Neural cell (in vitro differentiated cells): ENCODE measurements around the gene CLASP1. TPM values are rescaled to one million over a fixed set of nuclear protein-coding genes. Genes with fewer than 3 reads are reported as not detected.

Experiments used
- H2AFZ ChIP-seq: fragments of 200-600, 300-800 bp; sonication (generic), shearing (Covaris generic); 2 replicates; pipeline ENCODE4 v1.6.0; 2014; ENCODE audit warnings: low read depth, mild to moderate bottlenecking, antibody characterized with exemption, low read length, moderate library complexity
- H3F3A ChIP-seq: fragments of 200-600 bp; shearing (Covaris generic); 2 replicates; pipeline ENCODE4 v1.6.1; 2016; ENCODE audit warnings: mild to moderate bottlenecking, moderate library complexity, mixed read lengths, antibody characterized with exemption, low read length; ENCODE audit not compliant: insufficient read depth, poor library complexity, severe bottlenecking
- H3K27ac ChIP-seq: fragments of 200-600, 300-800 bp; sonication (generic), shearing (Covaris generic); 2 replicates; pipeline ENCODE4 v1.5.1; 2014; ENCODE audit warnings: mild to moderate bottlenecking, low read length, moderate library complexity
- H3K27me3 ChIP-seq: fragments of 300-800, 200-600 bp; sonication (generic), shearing (Covaris generic); 2 replicates; pipeline ENCODE4 v1.6.0; 2014; ENCODE audit warnings: mild to moderate bottlenecking, low read depth, low read length, moderate library complexity; ENCODE audit not compliant: insufficient read depth
- H3K36me3 ChIP-seq: fragments of 300-800, 200-600 bp; sonication (generic), shearing (Covaris generic); 2 replicates; pipeline ENCODE4 v1.5.1; 2014; ENCODE audit warnings: mild to moderate bottlenecking, antibody characterized with exemption, low read length, moderate library complexity; ENCODE audit not compliant: insufficient read depth
- H3K4me2 ChIP-seq: fragments of 300-800, 200-600 bp; sonication (generic), shearing (Covaris generic); 2 replicates; pipeline ENCODE4 v1.6.0; 2014; ENCODE audit warnings: mild to moderate bottlenecking, low read length
- H3K4me3 ChIP-seq: fragments of 300-800, 200-600 bp; sonication (generic), shearing (Covaris generic); 2 replicates; pipeline ENCODE4 v1.5.1; 2014; ENCODE audit warnings: mild to moderate bottlenecking, low read length, moderate library complexity
- H3K79me2 ChIP-seq: fragments of 200-600 bp; shearing (Covaris generic); replicated peaks from 2 replicates; pipeline ENCODE4 v1.6.0; 2014; ENCODE audit warnings: mild to moderate bottlenecking, low read length, moderate library complexity; ENCODE audit not compliant: insufficient read depth
- H3K9ac ChIP-seq: fragments of 300-800, 200-600 bp; sonication (generic), shearing (Covaris generic); 2 replicates; pipeline ENCODE4 v1.6.1; 2016; ENCODE audit warnings: mild to moderate bottlenecking, low read length, mixed read lengths
- H3K9me2 ChIP-seq: fragments of 200-600 bp; shearing (Covaris generic); 2 replicates; pipeline ENCODE4 v1.6.1; 2016; ENCODE audit warnings: mild to moderate bottlenecking, low read length, mixed read lengths; ENCODE audit not compliant: insufficient read depth
- H3K9me3 ChIP-seq: fragments of 200-600, 300-800 bp; sonication (generic), shearing (Covaris generic); 2 replicates; pipeline ENCODE4 v1.6.1; 2016; ENCODE audit warnings: mild to moderate bottlenecking, mixed run types, low read length, moderate library complexity, mixed read lengths
- H4K20me1 ChIP-seq: fragments of 200-600 bp; shearing (Covaris generic); 2 replicates; pipeline ENCODE4 v1.6.1; 2016; ENCODE audit warnings: mild to moderate bottlenecking, mixed run types; ENCODE audit not compliant: insufficient read depth
- EP300 ChIP-seq: fragments of 450-650 bp; conservative IDR thresholded peaks from 2 replicates; pipeline ENCODE4 v1.6.1; 2014; ENCODE audit warnings: antibody characterized with exemption, mild to moderate bottlenecking, moderate library complexity; ENCODE audit not compliant: poor library complexity, severe bottlenecking
- EZH2 ChIP-seq: fragments of 200-600, 300-800 bp; shearing (Covaris generic), sonication (generic); IDR thresholded peaks from 2 replicates; pipeline ENCODE4 v1.6.1; 2014; ENCODE audit warnings: antibody characterized with exemption, low read length, borderline replicate concordance, mild to moderate bottlenecking; ENCODE audit not compliant: insufficient read depth, poor library complexity, severe bottlenecking
- MXI1 ChIP-seq: fragments of 450-650 bp; conservative IDR thresholded peaks from 2 replicates; pipeline ENCODE4 v1.6.1; 2014; ENCODE audit warnings: antibody characterized with exemption, mild to moderate bottlenecking; ENCODE audit not compliant: poor library complexity, severe bottlenecking
- POLR2AphosphoS5 ChIP-seq: IDR thresholded peaks from 2 replicates; pipeline ENCODE4 v1.6.1; 2012
- RAD21 ChIP-seq: fragments of 450-650 bp; conservative IDR thresholded peaks from 2 replicates; pipeline ENCODE4 v1.6.1; 2014; ENCODE audit warnings: antibody characterized with exemption, mild to moderate bottlenecking, moderate library complexity
- SMC3 ChIP-seq: fragments of 450-650 bp; conservative IDR thresholded peaks from 2 replicates; pipeline ENCODE4 v1.6.1; 2014; ENCODE audit warnings: antibody characterized with exemption, mild to moderate bottlenecking, moderate library complexity; ENCODE audit not compliant: poor library complexity
- TAF1 ChIP-seq: IDR thresholded peaks from 2 replicates; pipeline ENCODE4 v1.6.1; 2012; ENCODE audit warnings: low read depth
- polyA plus RNA-seq: library from polyadenylated mRNA; depleted of rRNA; stranded (reverse); fragments of >200 nt; gene quantifications from 2 replicates; pipeline ENCODE4 v1.2.3, GENCODE V29; 2014
- TF ChIP-seq, protein P1 (sequence below): fragments of 450-650 bp; IDR thresholded peaks from 2 replicates; pipeline ENCODE4 v1.5.1; 2014; ENCODE audit warnings: antibody characterized with exemption, mild to moderate bottlenecking, moderate library complexity; ENCODE audit not compliant: poor library complexity, severe bottlenecking
- TF ChIP-seq, protein P2 (sequence below): IDR thresholded peaks from 2 replicates; pipeline ENCODE4 v1.6.1; 2012; ENCODE audit warnings: borderline replicate concordance

CLASP1 gene
- polyA plus RNA-seq, 1 donor from 2014 or later = 41.3 TPM

DNA sequence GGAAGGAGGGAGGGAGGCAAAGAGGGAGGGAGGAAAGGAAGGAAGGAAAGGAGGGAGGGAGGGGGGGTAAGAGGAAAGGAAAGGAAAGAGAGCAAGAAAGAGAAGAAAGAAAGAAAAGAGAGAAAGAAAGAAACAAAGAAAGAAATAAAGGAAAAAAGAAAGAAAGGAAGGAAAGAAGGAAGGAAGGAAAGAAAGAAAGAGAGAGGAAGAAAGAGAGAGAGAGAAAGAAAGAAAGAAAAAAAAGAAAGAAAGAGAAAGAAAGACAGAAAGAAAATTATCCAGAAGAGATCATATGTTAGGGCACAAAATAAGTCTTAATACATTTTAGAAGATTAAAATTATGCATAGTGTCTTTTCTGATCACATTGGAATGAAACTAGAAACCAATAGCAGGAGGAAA, 339.9 kb downstream of the CLASP1 start:
- H3K9me2 ChIP-seq = no peaks in the 10 kb centered on the region
- H2AFZ ChIP-seq = no peak overlapping the region
- H4K20me1 ChIP-seq = no peaks in the 10 kb centered on the region
- no peak overlapping the region for H3K9ac ChIP-seq
- no peak for TF ChIP-seq EZH2
- TF ChIP-seq POLR2AphosphoS5 = no peak
- TF ChIP-seq TAF1 = no peak
- TF ChIP-seq, protein P1, sequence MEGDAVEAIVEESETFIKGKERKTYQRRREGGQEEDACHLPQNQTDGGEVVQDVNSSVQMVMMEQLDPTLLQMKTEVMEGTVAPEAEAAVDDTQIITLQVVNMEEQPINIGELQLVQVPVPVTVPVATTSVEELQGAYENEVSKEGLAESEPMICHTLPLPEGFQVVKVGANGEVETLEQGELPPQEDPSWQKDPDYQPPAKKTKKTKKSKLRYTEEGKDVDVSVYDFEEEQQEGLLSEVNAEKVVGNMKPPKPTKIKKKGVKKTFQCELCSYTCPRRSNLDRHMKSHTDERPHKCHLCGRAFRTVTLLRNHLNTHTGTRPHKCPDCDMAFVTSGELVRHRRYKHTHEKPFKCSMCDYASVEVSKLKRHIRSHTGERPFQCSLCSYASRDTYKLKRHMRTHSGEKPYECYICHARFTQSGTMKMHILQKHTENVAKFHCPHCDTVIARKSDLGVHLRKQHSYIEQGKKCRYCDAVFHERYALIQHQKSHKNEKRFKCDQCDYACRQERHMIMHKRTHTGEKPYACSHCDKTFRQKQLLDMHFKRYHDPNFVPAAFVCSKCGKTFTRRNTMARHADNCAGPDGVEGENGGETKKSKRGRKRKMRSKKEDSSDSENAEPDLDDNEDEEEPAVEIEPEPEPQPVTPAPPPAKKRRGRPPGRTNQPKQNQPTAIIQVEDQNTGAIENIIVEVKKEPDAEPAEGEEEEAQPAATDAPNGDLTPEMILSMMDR = no peak
- TF ChIP-seq EP300 = no peak
- TF ChIP-seq, protein P2, sequence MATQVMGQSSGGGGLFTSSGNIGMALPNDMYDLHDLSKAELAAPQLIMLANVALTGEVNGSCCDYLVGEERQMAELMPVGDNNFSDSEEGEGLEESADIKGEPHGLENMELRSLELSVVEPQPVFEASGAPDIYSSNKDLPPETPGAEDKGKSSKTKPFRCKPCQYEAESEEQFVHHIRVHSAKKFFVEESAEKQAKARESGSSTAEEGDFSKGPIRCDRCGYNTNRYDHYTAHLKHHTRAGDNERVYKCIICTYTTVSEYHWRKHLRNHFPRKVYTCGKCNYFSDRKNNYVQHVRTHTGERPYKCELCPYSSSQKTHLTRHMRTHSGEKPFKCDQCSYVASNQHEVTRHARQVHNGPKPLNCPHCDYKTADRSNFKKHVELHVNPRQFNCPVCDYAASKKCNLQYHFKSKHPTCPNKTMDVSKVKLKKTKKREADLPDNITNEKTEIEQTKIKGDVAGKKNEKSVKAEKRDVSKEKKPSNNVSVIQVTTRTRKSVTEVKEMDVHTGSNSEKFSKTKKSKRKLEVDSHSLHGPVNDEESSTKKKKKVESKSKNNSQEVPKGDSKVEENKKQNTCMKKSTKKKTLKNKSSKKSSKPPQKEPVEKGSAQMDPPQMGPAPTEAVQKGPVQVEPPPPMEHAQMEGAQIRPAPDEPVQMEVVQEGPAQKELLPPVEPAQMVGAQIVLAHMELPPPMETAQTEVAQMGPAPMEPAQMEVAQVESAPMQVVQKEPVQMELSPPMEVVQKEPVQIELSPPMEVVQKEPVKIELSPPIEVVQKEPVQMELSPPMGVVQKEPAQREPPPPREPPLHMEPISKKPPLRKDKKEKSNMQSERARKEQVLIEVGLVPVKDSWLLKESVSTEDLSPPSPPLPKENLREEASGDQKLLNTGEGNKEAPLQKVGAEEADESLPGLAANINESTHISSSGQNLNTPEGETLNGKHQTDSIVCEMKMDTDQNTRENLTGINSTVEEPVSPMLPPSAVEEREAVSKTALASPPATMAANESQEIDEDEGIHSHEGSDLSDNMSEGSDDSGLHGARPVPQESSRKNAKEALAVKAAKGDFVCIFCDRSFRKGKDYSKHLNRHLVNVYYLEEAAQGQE = no peak
- no peak for TF ChIP-seq SMC3
- TF ChIP-seq RAD21 = no peak
- no peak for TF ChIP-seq MXI1
- no peaks in the 10 kb centered on the region for H3F3A ChIP-seq
- H3K27me3 ChIP-seq = no peaks in the 10 kb centered on the region
- H3K36me3 ChIP-seq = no peaks in the 10 kb centered on the region
- no peaks in the 10 kb centered on the region for H3K9me3 ChIP-seq
- H3K4me3 ChIP-seq = no peak overlapping the region
- no peak overlapping the region for H3K4me2 ChIP-seq
- H3K27ac ChIP-seq = no peak overlapping the region
- no peaks in the 10 kb centered on the region for H3K79me2 ChIP-seq

DNA sequence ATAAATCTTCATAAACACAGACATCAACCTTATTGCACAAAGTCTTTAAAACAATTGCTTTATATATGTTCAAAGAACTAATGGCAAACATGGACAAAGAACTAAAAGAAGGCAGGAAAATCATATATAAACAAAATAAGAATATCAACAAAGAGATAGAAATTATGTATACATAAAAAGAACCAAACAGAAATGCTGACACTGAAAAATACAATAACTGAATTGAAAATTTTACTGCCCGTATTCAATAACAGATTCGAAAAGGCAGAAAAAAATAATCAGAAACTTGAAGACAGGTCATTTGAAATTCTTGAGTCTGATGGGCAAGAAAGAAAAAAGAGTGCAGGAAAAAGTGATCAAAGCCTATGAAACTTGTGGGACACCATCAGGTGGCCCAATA, 342.2 kb downstream of the CLASP1 start:
- no peaks in the 10 kb centered on the region for H3F3A ChIP-seq
- H3K9me3 ChIP-seq = no peaks in the 10 kb centered on the region
- H3K36me3 ChIP-seq = no peaks in the 10 kb centered on the region
- H2AFZ ChIP-seq = no peak overlapping the region
- no peaks in the 10 kb centered on the region for H3K79me2 ChIP-seq
- H4K20me1 ChIP-seq = no peaks in the 10 kb centered on the region
- H3K9ac ChIP-seq = no peak overlapping the region
- no peak overlapping the region for H3K4me2 ChIP-seq
- no peaks in the 10 kb centered on the region for H3K9me2 ChIP-seq
- H3K27me3 ChIP-seq = no peaks in the 10 kb centered on the region
- no peak overlapping the region for H3K4me3 ChIP-seq
- H3K27ac ChIP-seq = no peak overlapping the region
- TF ChIP-seq POLR2AphosphoS5 = no peak
- TF ChIP-seq, protein P1 = no peak
- TF ChIP-seq SMC3 = no peak
- no peak for TF ChIP-seq MXI1
- TF ChIP-seq RAD21 = no peak
- TF ChIP-seq, protein P2 = no peak
- TF ChIP-seq TAF1 = no peak
- TF ChIP-seq EZH2 = no peak
- no peak for TF ChIP-seq EP300
